ENCODE measurements around the gene VPS13C.
"Not testable (repeated sequence)": the region's sequence is repeated elsewhere in the genome, so short reads cannot be mapped to it uniquely, and the experiment has no call there.

Gene VPS13C

GRCh38 chr15:62035256-62035924, 24.9 kb downstream of the VPS13C start:
- DNase-seq (ENCODE audit: low spot score) = no peak

GRCh38 chr15:62027916-62028315, 32.3 kb downstream of the VPS13C start:
- DNase-seq (ENCODE audit: low spot score) = no peak

GRCh38 chr15:62027263-62027565, 33.0 kb downstream of the VPS13C start:
- DNase-seq (ENCODE audit: low spot score) = no peak

GRCh38 chr15:62026487-62027262, 33.6 kb downstream of the VPS13C start:
- peak; percentile 22 for DNase-seq (ENCODE audit: low spot score)

GRCh38 chr15:62021991-62022600, 38.2 kb downstream of the VPS13C start:
- no peak for DNase-seq (ENCODE audit: low spot score)

- DNase-seq (ENCODE audit: low spot score) = no peak
Observed at GRCh38 chr15:62020576-62021160, 39.6 kb downstream of the VPS13C start.

GRCh38 chr15:62005354-62005753, 54.9 kb downstream of the VPS13C start:
- DNase-seq (ENCODE audit: low spot score) = not testable (repeated sequence)

GRCh38 chr15:61997786-61998185, 62.5 kb downstream of the VPS13C start:
- no peak for DNase-seq (ENCODE audit: low spot score)

GRCh38 chr15:61996056-61996635, 64.1 kb downstream of the VPS13C start:
- no peak for DNase-seq (ENCODE audit: low spot score)

GRCh38 chr15:61994216-61994615, 66.0 kb downstream of the VPS13C start:
- DNase-seq (ENCODE audit: low spot score) = no peak

GRCh38 chr15:61992518-61992917, 67.7 kb downstream of the VPS13C start:
- DNase-seq (ENCODE audit: low spot score) = no peak

GRCh38 chr15:61989667-61990066, 70.6 kb downstream of the VPS13C start:
- no peak for DNase-seq (ENCODE audit: low spot score)

- DNase-seq (ENCODE audit: low spot score) = no peak
Observed at GRCh38 chr15:61987824-61988223, 72.4 kb downstream of the VPS13C start.

GRCh38 chr15:61983081-61983480, 77.2 kb downstream of the VPS13C start:
- DNase-seq (ENCODE audit: low spot score) = no peak

GRCh38 chr15:61978225-61978624, 82.0 kb downstream of the VPS13C start:
- no peak for DNase-seq (ENCODE audit: low spot score)

GRCh38 chr15:61974759-61975158, 85.5 kb downstream of the VPS13C start:
- DNase-seq (ENCODE audit: low spot score) = no peak

GRCh38 chr15:61974118-61974517, 86.1 kb downstream of the VPS13C start:
- DNase-seq (ENCODE audit: low spot score) = no peak

GRCh38 chr15:61951949-61952348, 108.3 kb downstream of the VPS13C start:
- no peak for DNase-seq (ENCODE audit: low spot score)

GRCh38 chr15:61946778-61947177, 113.5 kb downstream of the VPS13C start:
- DNase-seq (ENCODE audit: low spot score) = no peak

- DNase-seq (ENCODE audit: low spot score) = no peak
Observed at GRCh38 chr15:61943992-61944391, 116.3 kb downstream of the VPS13C start.

- no peak for DNase-seq (ENCODE audit: low spot score)
Observed at GRCh38 chr15:61938249-61938648, 122.0 kb downstream of the VPS13C start.

- DNase-seq (ENCODE audit: low spot score) = no peak
Observed at GRCh38 chr15:61936528-61937195, 123.6 kb downstream of the VPS13C start.

Data from germinal center (tissue), 1 donor.